Measurements from ENCODE around the gene RNF145. TPM values are rescaled to one million over a fixed set of nuclear protein-coding genes. Genes with fewer than 3 reads are reported as not detected.
"Not testable (repeated sequence)": the region's sequence is repeated elsewhere in the genome, so short reads cannot be mapped to it uniquely, and the experiment has no call there.

The RNF145 gene
- total and polyA plus RNA-seq, 4 donors: 70.0 to 240 (median 177) TPM

GRCh38 chr5:159146839-159147238, 62.5 kb downstream of the RNF145 start:
- ATAC-seq (ENCODE audit: insufficient read depth, low FRiP score) (no peak), DNase-seq (no peak)
- no peak overlapping the region for H3K4me3 ChIP-seq
- TF ChIP-seq, protein P1, sequence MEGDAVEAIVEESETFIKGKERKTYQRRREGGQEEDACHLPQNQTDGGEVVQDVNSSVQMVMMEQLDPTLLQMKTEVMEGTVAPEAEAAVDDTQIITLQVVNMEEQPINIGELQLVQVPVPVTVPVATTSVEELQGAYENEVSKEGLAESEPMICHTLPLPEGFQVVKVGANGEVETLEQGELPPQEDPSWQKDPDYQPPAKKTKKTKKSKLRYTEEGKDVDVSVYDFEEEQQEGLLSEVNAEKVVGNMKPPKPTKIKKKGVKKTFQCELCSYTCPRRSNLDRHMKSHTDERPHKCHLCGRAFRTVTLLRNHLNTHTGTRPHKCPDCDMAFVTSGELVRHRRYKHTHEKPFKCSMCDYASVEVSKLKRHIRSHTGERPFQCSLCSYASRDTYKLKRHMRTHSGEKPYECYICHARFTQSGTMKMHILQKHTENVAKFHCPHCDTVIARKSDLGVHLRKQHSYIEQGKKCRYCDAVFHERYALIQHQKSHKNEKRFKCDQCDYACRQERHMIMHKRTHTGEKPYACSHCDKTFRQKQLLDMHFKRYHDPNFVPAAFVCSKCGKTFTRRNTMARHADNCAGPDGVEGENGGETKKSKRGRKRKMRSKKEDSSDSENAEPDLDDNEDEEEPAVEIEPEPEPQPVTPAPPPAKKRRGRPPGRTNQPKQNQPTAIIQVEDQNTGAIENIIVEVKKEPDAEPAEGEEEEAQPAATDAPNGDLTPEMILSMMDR (IDR thresholded peaks at IDR 0.05; ENCODE audit: control extremely low read depth, extremely low read depth): no peak
- WGBS, 2 donors: 60 to 68% methylated on average over 4 of the region's 4 CpGs
- H3K36me3 ChIP-seq (ENCODE audit: control insufficient read depth in 4 of 4, insufficient read depth in 4 of 4, low read length in 4 of 4): no peaks in the 10 kb centered on the region
- H3K4me1 ChIP-seq (ENCODE audit: control insufficient read depth in 5 of 5, insufficient read depth in 5 of 5, low read length in 5 of 5): no peaks in the 10 kb centered on the region
- H3K9me3 ChIP-seq (ENCODE audit: control insufficient read depth in 4 of 4, insufficient read depth in 3 of 4, low read length in 3 of 4): no peaks in the 10 kb centered on the region
- no peak overlapping the region for H3K9ac ChIP-seq (ENCODE audit: insufficient read depth in 1 of 2, low read length in 2 of 2)
- H3K27ac ChIP-seq (ENCODE audit: low read depth in 1 of 2, low read length in 1 of 2): no peak overlapping the region
- H3K27me3 ChIP-seq (ENCODE audit: control insufficient read depth in 3 of 3, insufficient read depth in 3 of 3, low read length in 2 of 3): no peaks in the 10 kb centered on the region

- H3K4me1 ChIP-seq (ENCODE audit: control insufficient read depth in 5 of 5, insufficient read depth in 5 of 5, low read length in 5 of 5); H3K27ac ChIP-seq (ENCODE audit: low read depth in 1 of 2, low read length in 1 of 2); H3K4me3 ChIP-seq; DNase-seq; ATAC-seq (ENCODE audit: insufficient read depth, low FRiP score); H3K27me3 ChIP-seq (ENCODE audit: control insufficient read depth in 3 of 3, insufficient read depth in 3 of 3, low read length in 2 of 3); H3K9me3 ChIP-seq (ENCODE audit: control insufficient read depth in 4 of 4, insufficient read depth in 3 of 4, low read length in 3 of 4); H3K36me3 ChIP-seq (ENCODE audit: control insufficient read depth in 4 of 4, insufficient read depth in 4 of 4, low read length in 4 of 4); H3K9ac ChIP-seq (ENCODE audit: insufficient read depth in 1 of 2, low read length in 2 of 2): not testable (repeated sequence)
- WGBS, 2 donors: 95 to 100% methylated on average over 1 of the region's 1 CpG
Measured at GRCh38 chr5:159145160-159145559, 64.2 kb downstream of the RNF145 start.

DNA sequence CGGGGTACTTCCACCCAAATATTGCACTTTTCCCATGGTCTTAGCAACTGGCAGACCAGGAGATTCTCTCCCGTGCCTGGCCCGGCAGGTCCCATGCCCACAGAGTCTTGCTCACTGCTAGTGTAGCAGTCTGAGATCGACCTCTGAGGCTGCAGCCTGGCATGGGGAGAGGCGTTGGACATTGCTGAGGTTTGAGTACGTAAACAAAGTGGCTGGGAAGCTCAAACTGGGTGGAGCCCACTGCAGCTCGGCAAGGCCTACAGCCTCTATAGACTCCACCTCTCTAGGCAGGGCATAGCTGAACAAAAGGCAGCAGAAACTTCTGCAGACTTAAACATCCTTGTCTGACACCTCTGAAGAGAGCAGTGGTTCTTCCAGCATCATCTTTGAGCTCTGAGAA, 69.6 kb downstream of the RNF145 start:
- H3K4me3 ChIP-seq: no peak overlapping the region
- no peaks in the 10 kb centered on the region for H3K36me3 ChIP-seq (ENCODE audit: control insufficient read depth in 4 of 4, insufficient read depth in 4 of 4, low read length in 4 of 4)
- TF ChIP-seq, protein P1 (IDR thresholded peaks at IDR 0.05; ENCODE audit: control extremely low read depth, extremely low read depth): no peak
- no peaks in the 10 kb centered on the region for H3K27me3 ChIP-seq (ENCODE audit: control insufficient read depth in 3 of 3, insufficient read depth in 3 of 3, low read length in 2 of 3)
- 74 to 78% methylated on average over 7 of the region's 7 CpGs for WGBS, 2 donors
- no peaks in the 10 kb centered on the region for H3K9me3 ChIP-seq (ENCODE audit: control insufficient read depth in 4 of 4, insufficient read depth in 3 of 4, low read length in 3 of 4)
- DNase-seq: no peak
- ATAC-seq (ENCODE audit: insufficient read depth, low FRiP score): no peak
- H3K9ac ChIP-seq (ENCODE audit: insufficient read depth in 1 of 2, low read length in 2 of 2): no peak overlapping the region
- H3K4me1 ChIP-seq (ENCODE audit: control insufficient read depth in 5 of 5, insufficient read depth in 5 of 5, low read length in 5 of 5): peaks cover 0 to 1% (median 0%) of the 10 kb centered on the region in 5 donors
- no peak overlapping the region for H3K27ac ChIP-seq (ENCODE audit: low read depth in 1 of 2, low read length in 1 of 2)

DNA sequence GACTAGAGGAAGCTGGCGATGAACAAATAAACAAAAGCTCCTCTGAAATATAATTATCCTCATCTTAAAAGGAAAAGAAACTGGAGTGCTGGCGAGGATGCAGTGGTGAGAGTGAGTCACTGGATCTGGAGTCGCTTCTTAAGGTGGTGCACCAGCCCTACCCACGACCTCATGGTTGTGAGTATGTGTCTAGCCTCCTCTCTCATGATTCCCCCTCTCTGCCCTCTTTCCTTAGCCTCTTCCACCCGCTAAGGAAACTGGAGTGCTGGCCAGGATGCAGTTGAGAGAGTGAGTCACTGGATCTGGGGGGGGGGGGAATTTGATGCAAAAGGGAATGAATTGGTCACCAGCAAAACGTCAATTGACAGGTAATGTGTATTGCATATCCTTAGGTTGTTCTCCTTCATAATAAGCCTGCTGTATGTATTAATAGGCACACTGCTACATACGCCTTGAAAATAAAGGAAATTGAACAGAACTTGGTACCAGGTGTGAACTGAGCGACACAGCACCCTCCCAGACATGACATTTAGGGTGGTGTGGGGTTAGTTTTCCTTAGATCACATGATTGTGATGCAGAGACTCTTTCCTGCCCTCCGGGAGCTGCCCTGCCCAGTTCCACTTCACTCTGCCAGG, 73.3 kb downstream of the RNF145 start:
- Histone ChIP-seq H3K4me3 (no peak overlapping the region), H3K9ac (ENCODE audit: insufficient read depth in 1 of 2, low read length in 2 of 2) (no peak overlapping the region), H3K27me3 (ENCODE audit: control insufficient read depth in 3 of 3, insufficient read depth in 3 of 3, low read length in 2 of 3) (peaks cover 0 to 2% (median 0%) of the 10 kb centered on the region in 3 donors), H3K27ac (ENCODE audit: low read depth in 1 of 2, low read length in 1 of 2) (no peak overlapping the region), H3K36me3 (ENCODE audit: control insufficient read depth in 4 of 4, insufficient read depth in 4 of 4, low read length in 4 of 4) (no peaks in the 10 kb centered on the region), H3K4me1 (ENCODE audit: control insufficient read depth in 5 of 5, insufficient read depth in 5 of 5, low read length in 5 of 5) (peaks cover 0 to 6% (median 1%) of the 10 kb centered on the region in 5 donors), H3K9me3 (ENCODE audit: control insufficient read depth in 4 of 4, insufficient read depth in 3 of 4, low read length in 3 of 4) (no peaks in the 10 kb centered on the region)
- TF ChIP-seq, protein P1 (IDR thresholded peaks at IDR 0.05; ENCODE audit: control extremely low read depth, extremely low read depth): no peak
- WGBS, 2 donors: 59 to 73% methylated on average over 9 of the region's 9 CpGs
- ATAC-seq (ENCODE audit: insufficient read depth, low FRiP score) (no peak), DNase-seq (no peak)
